Thyroid gland (tissue), 4 donors: ENCODE measurements around the gene SLC29A3.

Experiments used
- POLR2A ChIP-seq, 2 donors: fragments of 450-650 bp; IDR thresholded peaks; one replicate each; pipeline ENCODE4 v1.6.1; 2017; ENCODE audit warnings: antibody characterized with exemption in 2 of 2, mild to moderate bottlenecking in 2 of 2, moderate library complexity in 1 of 2
- TF ChIP-seq, protein P1 (sequence below), 6 experiments: fragments of 200-600 bp in 3 of 6; fragments of 450-650 bp in 3 of 6; sonication (generic) in 3 of 6; IDR thresholded peaks; one replicate each; pipeline ENCODE4 v1.5.1; 2016 to 2019; ENCODE audit warnings: antibody characterized with exemption in 6 of 6, mild to moderate bottlenecking in 2 of 6, inconsistent platforms in 1 of 6, moderate library complexity in 1 of 6

DNA sequence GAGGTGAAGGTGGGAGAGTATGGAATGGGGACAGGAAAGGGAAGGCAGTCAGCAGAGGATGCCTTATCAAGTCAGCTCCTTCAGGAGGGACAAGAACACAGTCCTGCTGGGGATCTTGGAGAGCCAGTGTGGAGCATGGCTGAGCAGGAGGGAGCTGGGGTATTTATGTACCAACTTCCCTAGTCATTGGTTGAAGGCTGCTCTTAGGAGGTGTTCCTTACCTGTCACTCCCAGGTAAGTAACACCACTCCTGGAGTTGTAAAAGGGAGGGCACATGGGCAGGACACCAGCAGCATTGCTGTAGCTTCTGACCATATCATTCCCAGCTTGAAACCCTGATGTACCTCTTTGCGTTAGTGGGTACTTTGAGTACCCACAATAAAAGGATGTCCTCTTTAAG, 29.8 kb downstream of the SLC29A3 start:
- TF ChIP-seq, protein P1, sequence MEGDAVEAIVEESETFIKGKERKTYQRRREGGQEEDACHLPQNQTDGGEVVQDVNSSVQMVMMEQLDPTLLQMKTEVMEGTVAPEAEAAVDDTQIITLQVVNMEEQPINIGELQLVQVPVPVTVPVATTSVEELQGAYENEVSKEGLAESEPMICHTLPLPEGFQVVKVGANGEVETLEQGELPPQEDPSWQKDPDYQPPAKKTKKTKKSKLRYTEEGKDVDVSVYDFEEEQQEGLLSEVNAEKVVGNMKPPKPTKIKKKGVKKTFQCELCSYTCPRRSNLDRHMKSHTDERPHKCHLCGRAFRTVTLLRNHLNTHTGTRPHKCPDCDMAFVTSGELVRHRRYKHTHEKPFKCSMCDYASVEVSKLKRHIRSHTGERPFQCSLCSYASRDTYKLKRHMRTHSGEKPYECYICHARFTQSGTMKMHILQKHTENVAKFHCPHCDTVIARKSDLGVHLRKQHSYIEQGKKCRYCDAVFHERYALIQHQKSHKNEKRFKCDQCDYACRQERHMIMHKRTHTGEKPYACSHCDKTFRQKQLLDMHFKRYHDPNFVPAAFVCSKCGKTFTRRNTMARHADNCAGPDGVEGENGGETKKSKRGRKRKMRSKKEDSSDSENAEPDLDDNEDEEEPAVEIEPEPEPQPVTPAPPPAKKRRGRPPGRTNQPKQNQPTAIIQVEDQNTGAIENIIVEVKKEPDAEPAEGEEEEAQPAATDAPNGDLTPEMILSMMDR (IDR thresholded peaks at IDR 0.05) = no peak
- TF ChIP-seq POLR2A (IDR thresholded peaks at IDR 0.05) = no peak
